GM20000 (cell line): Measurements from ENCODE around the gene HOXD13.
A peak's percentile ranks its signal among the peaks of the same experiment; 100 is the strongest.

ENCODE experiments used
- DNase-seq: peaks from one replicate; pipeline ENCODE4 v3.0.0; 2012; ENCODE audit warnings: low spot score
- CTCF ChIP-seq: IDR thresholded peaks from 2 replicates; pipeline ENCODE4 v1.5.1; 2012; ENCODE audit warnings: mild to moderate bottlenecking, control low read depth; ENCODE audit errors: extremely low read depth, missing control alignments

Gene HOXD13

GRCh38 chr2:176076796-176077195, 15.7 kb upstream of the HOXD13 start:
- no peak for TF ChIP-seq CTCF
- DNase-seq, result no peak

- DNase-seq, result peak; percentile 12
- TF ChIP-seq CTCF, result no peak
These were observed 13.8 kb upstream of the HOXD13 start for GRCh38 chr2:176078541-176079284.

GRCh38 chr2:176079285-176079830, 13.2 kb upstream of the HOXD13 start:
- DNase-seq, result no peak
- no peak for TF ChIP-seq CTCF

GRCh38 chr2:176079831-176080539, 12.5 kb upstream of the HOXD13 start:
- DNase-seq, result peak; percentile 77
- peak; percentile 32 for TF ChIP-seq CTCF

GRCh38 chr2:176080540-176081375, 11.8 kb upstream of the HOXD13 start:
- no peak for TF ChIP-seq CTCF
- DNase-seq, result no peak

- DNase-seq, result no peak
- no peak for TF ChIP-seq CTCF
These were observed 11.1 kb upstream of the HOXD13 start for GRCh38 chr2:176081376-176081836.
